GM19452 (cell line): ENCODE results near the gene FBXW2.

Experiments used
- ATAC-seq: cut with Tn5 transposase; IDR thresholded peaks from one replicate; pipeline ENCODE4 v1.9.1; 2021; ENCODE audit not compliant: unreplicated experiment

The FBXW2 gene

DNA sequence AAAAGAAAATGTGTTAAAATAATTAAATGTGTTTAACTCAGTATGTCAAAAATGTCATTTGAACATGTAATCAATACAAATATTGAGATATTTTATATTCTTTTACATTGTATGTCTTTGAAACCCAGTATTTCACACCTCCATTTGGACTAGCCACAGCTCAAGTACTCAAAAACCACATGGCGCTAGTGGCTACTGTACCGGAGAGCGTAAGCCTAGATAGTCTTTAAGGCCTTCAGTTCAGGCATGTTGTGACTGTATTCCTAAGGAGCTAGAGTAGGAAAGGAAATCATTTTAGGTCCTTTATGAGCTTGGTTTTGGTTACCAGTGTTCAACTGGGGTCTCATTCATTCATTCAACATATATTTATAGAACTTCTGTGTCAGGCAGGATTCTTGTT is 12.8 kb downstream of the FBXW2 start:
- no peak for ATAC-seq

DNA sequence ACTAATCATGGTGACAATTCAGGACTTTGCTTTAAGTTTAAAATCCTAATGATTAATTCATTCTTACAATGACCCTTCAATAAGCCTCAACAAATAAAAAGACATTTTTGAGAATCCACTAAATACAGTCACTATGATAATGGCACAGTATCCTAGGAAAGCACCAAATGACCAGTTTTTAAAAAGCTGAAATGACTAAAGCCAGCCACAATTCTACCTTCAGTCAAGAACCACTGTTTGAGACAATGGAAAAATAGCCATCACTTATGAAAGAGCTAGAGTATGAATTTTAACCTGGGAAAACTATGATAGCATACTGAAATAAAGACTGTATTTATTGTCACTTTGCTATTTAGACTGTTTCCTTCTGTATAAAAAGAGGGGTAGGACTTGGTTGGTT is 14.0 kb downstream of the FBXW2 start:
- no peak for ATAC-seq

DNA sequence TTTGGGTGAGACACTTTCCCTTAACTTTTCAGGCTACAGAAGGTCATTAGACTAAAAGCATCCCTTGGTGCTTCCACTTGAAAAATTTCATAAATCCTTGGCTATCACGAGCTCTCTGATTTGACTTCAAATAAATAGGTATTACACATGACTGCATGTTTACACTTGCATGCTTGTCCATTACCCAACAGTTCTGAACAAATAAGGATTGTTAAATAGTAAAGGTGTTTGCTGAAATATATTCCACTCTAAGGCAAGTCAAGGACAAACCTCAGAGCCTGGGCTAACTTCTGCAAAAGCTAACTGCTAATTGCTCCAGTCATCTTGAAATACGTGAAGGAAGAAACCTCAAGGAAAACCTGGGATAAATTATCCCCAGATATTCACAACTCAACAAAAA is 14.5 kb downstream of the FBXW2 start:
- ATAC-seq = no peak

DNA sequence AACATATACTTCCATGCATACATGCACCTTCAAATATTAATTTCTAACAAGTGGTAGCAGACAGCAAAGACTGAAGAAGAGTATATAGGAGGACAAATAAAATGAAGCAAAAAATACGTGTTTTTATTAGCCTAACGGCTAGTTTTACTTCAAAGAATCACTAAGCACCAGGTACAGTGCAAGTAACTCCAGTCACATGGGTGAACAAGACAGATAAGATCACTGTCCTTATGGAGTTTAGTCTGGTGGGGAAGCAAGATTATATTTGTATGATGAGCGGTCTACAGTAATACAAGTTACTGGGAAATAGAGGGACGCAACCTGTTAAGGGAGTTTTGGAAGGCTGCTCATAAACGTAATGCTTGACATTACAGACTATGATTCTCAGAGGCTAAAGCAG is 16.0 kb downstream of the FBXW2 start:
- no peak for ATAC-seq

DNA sequence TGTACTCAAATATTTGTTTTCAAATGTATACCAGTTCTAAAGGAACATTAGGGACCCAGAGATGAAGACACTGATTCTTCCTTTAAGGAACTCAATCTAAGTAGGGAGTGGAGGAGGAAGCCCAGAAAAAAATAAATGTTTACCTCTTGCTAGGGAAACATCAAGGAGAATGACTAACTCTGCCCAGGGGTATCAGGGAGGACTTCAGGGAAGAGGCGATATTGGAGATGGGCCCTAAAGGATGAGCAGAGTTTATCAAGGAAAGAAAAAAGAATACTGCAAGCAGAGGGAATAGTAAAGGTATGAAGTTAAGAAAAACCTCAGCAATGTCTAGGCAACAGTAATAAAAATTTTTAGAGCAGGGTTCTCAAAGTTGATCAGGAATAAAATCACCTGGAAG is 16.4 kb downstream of the FBXW2 start:
- ATAC-seq = no peak

DNA sequence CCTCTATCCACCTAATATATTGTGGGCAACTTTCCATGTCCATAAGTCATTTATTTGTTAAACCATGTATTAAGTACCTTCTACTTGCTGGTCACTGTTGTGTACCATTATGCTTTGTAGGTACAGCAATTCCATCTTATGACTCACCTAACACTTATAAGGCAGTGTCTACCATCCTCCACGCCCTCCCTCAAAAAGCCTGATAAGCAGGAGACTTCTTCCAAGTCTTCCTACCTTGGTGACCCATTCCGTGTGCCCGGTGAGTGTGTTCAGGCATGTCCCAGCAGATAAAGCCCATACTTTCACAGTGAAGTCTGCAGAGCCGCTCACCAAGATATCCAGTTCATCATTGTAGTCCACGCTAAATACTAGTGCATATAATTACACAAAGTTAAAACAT is 17.4 kb downstream of the FBXW2 start:
- ATAC-seq = no peak

DNA sequence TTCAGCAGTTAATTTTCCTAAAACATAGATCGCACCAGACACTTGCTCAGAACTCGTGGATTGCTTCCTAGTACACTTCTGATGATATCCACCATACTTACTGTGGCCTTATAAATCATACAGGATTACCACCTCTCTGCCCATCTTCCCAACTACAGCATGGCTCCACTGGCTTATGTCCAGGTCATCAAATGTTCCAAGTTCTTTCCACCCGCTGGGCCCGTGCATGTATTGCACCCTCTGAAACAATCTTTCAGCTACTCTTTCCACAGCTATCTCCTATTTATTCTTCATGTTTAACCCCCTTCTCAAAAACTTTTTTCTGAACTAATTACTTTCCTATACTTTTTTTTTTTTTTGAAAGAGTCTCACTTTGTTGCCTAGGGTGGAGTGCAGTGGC is 18.5 kb downstream of the FBXW2 start:
- no peak for ATAC-seq

DNA sequence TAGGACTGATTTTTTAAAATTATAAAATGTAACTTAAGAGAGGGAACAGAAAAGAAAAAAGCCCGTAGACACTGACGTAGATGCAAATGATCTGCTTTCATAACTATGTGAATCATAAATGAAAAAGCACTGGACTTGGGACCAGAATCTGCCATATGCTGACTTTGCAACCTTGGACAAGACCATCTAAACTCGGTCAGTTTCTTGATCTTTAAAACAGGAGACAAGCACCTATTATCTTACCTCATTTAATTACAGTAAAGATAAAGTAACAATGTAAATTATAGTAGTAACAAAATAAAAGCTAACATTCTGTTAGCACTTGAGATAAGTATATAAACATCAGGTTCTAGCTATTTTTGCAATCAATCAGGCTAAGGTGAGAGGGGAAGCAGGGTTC is 20.0 kb downstream of the FBXW2 start:
- no peak for ATAC-seq

DNA sequence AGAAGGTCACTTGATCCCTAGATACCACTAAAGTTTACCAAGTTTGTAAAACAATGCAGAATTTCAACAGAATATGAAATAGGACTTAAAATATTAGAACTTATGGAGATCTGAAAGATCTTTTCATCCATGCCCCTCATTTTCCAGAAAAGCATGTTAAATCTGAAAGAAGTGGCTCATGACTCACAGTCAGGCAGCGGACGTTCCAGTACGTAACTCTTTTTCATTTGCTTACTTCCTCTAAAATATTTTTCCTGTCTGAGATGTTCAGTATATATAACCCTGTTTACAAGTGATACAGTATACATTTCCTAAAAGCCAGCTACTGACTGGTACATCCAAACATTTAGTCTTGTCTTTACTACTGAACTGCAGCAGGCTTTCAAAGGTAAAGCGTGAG is 22.3 kb downstream of the FBXW2 start:
- no peak for ATAC-seq

DNA sequence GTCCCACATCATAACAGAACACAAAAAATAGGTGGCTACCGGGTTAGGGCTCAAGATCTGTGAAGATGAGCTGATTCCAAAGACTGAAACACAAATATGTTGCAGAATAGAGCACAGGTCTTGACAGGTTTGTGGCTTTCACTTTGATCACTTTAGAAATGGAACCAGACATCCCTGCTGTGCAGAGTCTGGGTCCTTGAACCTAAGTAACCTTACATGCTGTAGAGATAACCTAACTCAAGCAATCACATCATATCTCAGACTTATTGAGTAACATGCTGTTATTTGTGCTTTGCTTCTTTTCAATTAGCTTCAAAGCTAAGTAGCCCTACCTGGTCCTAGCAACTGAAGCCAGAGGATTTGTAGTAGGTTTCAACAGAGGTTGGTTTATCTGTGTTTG is 24.3 kb downstream of the FBXW2 start:
- no peak for ATAC-seq

DNA sequence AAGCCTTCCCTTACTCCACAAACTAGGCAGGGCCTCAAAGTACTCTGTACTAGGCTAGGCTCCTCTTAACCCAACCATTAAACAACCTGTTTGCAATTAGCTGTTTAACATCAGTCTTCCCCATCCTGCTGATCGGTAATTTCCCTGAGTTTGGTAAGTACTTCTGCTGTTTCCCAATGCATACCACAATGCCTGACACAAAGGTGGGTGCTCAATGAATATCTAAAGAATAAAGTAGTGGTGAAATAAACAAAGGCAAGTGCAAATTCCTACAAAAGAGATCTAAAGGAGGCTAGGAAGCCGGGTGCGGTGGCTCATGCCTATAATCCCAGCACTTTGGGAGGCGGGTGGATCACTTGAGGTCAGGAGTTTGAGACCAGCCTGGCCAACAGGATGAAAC is 25.0 kb downstream of the FBXW2 start:
- no peak for ATAC-seq

DNA sequence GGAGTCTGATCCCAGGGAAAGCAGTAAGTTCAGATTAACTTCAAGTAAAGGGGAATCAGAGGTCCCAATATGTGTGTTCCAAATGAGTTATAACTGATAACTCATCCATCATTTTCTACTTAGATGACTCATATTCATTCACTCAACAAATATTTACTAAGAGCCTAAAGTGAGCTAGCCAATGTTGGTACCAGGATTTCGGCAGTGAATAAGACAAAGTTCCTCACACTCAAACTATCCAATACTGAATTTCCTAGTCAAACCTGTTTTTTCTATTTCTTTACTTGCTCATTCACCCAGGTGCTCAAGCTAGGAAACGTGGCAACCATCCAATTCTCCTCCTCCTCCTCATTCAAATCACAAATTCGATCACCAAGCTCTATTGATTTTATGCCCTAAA is 25.8 kb downstream of the FBXW2 start:
- no peak for ATAC-seq

DNA sequence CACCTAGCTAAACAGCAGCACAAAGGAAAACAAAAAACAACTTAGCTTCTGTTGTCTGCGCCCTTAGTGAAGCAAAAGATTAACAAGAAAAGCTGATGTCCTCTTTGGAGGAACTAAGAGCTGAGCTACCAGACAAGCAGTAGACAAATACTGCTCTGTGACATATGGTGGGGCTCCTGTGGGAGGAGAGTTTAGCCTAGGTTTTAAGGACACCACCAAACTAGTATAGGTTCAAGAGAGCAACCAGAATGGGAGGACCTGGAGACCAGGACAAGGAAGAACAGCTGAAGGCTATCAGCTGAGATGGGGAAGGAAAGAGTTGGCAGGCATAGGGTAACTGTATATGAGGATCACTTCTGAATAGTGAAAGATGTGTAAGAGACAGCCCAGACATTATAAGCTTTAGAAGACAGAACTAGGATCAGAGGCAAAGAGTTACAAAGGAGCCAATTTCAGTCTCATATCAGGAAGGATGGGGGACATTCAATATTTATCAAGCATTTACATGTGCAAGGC is 27.2 kb downstream of the FBXW2 start:
- ATAC-seq = no peak

DNA sequence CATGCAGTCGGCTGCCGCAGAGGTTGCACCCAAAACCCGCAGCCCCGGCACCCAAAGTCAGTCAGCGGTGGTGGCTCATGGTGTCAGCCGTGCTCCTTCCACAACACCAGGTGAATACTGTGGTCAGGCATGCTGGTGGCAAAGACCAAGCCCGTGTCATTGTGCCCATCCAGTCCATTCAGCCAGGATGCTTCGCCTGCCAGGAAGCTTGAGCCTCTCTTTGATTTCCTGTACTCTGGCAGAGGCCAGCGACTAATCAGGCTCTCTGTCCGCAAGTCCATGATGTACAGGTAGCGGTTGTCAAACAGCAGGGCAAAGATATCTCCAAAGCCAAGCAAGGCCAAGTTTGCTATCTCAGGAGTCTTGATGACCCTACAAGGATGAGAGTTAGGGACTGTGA is 28.7 kb downstream of the FBXW2 start:
- ATAC-seq = no peak

DNA sequence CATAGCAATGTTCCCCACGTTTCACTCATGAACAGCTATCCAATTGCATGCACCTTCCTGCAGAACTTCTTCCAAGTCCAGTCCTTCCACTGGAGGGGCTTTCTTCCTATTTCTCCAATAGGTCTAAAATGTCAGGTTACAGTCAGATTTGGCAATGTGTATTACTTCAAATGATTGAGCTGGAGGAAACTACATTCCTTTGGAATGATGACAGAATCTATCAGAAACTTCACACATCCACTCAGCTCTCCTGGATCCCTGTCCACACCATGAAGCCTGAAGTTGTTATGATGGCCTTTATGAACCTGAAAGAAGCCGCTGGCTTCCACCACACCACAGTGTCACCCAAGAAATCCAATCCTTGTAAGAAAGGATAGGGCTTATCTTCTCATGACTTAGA is 32.2 kb downstream of the FBXW2 start:
- ATAC-seq = no peak

DNA sequence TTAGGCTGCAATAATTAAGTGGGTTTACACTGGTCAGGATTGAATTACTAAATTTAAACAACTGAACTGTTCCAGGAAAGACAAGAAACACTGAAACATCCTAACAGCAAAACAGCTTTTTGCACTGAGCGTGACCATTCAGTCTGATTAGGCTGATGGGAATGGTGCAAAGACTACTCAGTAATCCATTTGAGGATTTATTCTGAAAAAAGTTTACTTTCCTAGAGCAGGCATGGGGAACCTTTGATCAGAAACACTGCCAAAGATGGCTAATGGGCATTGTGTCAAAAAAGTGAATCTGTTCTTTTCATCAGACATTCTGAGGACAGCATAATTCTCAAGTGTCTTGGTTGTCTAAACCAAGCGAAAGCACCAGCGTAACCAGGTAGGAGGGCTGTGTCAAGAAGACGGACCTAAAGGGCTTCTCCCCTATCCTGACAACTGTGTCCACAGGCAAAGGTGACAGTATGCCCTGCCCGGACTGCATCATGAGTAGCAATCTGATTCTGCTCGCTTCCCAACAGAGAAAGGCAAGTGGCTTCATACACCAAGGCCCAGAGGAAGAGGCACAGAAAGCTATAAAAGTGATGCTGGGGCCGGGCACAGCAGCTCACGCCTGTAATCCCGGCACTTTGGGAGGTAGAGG is 33.3 kb downstream of the FBXW2 start:
- no peak for ATAC-seq

DNA sequence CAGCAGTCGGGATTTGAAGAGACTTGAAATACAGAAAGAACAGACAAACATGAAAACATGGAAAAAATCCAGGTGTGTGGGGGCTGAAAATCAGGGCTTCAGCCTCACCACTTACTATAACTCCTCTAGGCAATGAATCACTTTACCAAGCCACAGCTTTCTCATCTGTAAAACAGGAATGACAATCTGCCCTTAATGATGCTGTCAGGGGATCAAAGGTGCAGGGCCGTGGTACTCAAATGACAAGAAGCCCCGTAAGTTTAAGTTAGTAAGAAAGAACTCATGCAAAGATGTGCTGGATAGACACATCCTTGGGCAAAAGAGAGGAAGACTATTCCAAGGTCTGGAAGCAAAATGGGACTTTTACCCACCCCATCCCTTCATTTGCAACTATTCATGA is 34.7 kb downstream of the FBXW2 start:
- ATAC-seq = no peak

DNA sequence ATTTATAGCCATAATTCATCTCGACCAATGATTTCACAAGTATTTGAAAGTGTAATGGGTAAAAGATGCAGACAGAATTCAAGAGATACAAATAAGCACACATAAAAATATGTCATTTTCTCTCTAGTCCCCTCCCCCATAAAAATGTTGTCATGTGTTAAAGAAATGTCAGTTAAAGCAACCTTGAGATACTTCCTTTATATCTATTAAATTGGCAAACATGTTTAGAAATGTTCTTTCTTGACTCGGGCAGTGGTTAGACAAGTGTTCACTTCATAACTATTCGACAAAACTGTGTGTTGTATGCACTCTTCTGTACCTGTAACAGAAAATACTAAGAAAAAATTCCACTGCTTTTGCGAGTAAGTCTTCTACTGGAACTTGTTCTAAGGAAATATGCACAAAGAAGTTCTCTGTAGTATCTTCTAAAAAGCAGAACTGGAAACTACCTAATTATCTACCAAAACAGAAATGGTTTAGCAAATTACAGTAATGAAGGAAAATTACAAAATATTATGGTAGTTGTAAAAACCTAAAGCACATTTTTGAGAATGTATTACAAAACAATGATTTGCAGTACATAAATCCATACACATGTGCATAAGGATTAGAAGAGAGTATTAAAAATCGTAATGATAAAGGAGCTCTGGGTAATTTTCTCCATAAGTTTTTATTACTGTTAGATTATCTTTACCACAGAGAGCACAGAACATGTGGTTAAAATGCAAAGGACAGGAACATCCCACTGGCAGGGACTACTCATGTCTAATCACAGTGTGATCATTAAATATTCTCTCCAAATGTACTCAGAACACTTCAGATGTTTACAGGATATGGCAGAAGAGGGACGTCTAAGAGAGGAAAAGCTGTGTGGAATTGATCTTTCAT is 35.9 kb downstream of the FBXW2 start:
- ATAC-seq = no peak

DNA sequence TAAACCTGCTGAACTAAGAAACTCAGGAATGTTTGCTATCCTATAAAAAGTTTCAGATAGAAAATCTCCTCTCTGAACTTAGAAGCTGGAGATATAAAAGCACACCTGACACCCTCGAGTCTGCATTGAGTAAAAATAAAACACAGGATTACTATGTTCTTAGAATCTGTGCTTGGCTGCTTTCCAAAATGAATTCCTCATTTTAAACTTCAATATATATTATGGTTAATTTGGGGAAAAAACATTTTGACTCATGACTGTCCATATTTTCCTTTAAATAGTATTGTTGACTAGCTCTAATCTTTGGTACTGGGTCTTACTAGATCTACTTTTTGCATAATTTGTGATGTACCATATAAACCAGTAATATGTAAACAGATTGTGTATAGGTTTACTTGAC is 36.7 kb downstream of the FBXW2 start:
- no peak for ATAC-seq

DNA sequence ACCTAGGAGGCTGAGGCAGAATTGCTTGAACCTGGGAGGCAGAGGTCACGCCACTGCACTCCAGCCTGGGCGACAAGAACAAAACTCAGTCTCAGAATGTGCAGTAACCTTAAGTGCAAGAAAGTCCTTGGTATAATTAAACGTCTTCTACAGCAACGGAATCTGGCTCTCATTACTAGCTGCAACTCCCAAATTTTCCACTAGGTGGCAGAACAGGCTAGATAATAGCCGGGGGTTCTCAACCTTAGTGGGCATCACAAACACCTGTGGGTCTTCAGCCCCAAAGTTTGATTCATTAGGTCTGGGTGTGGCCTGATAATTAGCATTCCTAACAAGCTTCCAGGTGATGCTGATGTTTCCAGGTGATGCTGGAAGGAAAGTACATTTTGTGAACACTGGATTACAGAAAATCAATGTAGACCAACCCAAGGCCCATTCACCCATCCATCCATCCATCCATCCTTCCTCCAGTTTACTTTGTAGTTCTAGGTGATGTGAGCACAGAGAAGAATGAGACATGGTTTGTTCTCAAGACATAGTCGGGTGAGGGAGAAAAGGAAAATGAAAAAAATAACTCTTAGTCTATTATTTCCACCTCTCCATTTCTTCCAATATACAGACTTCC is 37.3 kb downstream of the FBXW2 start:
- ATAC-seq = no peak

DNA sequence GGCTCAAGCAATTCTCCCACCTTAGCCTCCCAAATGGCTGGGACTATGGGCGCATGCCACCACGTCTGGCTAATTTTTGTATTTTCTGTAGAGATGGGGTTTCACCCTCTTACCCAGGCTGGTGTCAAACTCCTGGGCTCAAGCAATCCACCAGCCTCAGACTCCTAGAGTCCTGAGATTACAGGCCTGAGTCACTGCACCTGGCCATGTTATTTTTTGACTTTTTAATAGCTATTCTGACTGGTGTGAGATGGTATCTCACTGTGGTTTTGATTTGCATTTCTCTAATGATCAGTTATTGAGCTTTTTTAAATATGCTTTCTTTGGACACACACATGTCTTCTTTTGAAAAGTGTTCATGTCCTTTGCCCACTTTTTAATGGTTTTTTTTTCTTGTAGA is 38.2 kb downstream of the FBXW2 start:
- peak; percentile 81 for ATAC-seq

DNA sequence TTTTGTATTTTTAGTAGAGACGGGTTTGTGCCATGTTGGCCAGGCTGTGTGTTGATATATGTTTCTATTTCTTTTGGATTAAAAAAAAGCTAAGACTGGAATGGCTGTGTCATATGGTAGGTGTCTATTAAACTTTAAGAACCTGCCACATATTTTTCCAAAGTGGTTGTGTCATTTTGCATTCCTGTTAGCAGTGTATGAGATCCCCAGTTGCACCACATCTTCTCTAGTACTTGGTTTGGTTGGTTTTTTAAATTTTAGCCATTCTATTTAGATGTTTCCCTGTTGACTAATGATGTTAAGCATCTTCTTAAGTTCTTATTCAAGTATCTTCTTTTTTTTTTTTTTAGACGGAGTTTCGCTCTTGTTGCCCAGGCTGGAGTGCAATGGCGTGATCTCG is 42.8 kb downstream of the FBXW2 start:
- ATAC-seq = no peak
